Activated CD8-positive, alpha-beta memory T cell treated with anti-CD3 and anti-CD28 coated beads, Interleukin-2, amount 50 U/mL, for 24 hours (primary cell): ENCODE data around the gene INO80C.
"Not testable (repeated sequence)": the region's sequence is repeated elsewhere in the genome, so short reads cannot be mapped to it uniquely, and the experiment has no call there.

ENCODE experiments used
- DNase-seq: peaks from one replicate; pipeline ENCODE4 v3.0.0-alpha.2; 2020; ENCODE audit errors: extremely low read depth

The INO80C gene

GRCh38 chr18:35460736-35461161 lies 37.0 kb downstream of the INO80C start:
- no peak for DNase-seq

GRCh38 chr18:35459997-35460396 lies 37.8 kb downstream of the INO80C start:
- DNase-seq, result no peak

GRCh38 chr18:35458677-35459441 lies 38.9 kb downstream of the INO80C start:
- DNase-seq, result no peak

GRCh38 chr18:35458271-35458670 lies 39.5 kb downstream of the INO80C start:
- DNase-seq, result no peak

- no peak for DNase-seq
These were observed 40.5 kb downstream of the INO80C start for GRCh38 chr18:35457140-35457704.

GRCh38 chr18:35455926-35456763 lies 41.6 kb downstream of the INO80C start:
- no peak for DNase-seq

GRCh38 chr18:35454803-35455202 lies 43.0 kb downstream of the INO80C start:
- DNase-seq, result no peak

- not testable (repeated sequence) for DNase-seq
These were observed 44.7 kb downstream of the INO80C start for GRCh38 chr18:35453065-35453464.

GRCh38 chr18:35451916-35452315 lies 45.8 kb downstream of the INO80C start:
- DNase-seq, result no peak

- DNase-seq, result no peak
These were observed 46.7 kb downstream of the INO80C start for GRCh38 chr18:35451032-35451431.

- DNase-seq, result no peak
These were observed 53.1 kb downstream of the INO80C start for GRCh38 chr18:35444636-35445035.

- DNase-seq, result no peak
These were observed 53.9 kb downstream of the INO80C start for GRCh38 chr18:35443847-35444246.

GRCh38 chr18:35443434-35443833 lies 54.3 kb downstream of the INO80C start:
- DNase-seq, result no peak

- DNase-seq, result no peak
These were observed 55.1 kb downstream of the INO80C start for GRCh38 chr18:35442701-35443100.

- DNase-seq, result no peak
These were observed 55.7 kb downstream of the INO80C start for GRCh38 chr18:35441857-35442595.

- DNase-seq, result no peak
These were observed 59.1 kb downstream of the INO80C start for GRCh38 chr18:35438480-35439234.

GRCh38 chr18:35437836-35438235 lies 59.9 kb downstream of the INO80C start:
- no peak for DNase-seq

GRCh38 chr18:35436076-35436649 lies 61.6 kb downstream of the INO80C start:
- no peak for DNase-seq

GRCh38 chr18:35435401-35435800 lies 62.4 kb downstream of the INO80C start:
- no peak for DNase-seq

- DNase-seq, result no peak
These were observed 65.2 kb downstream of the INO80C start for GRCh38 chr18:35432565-35433001.

- no peak for DNase-seq
These were observed 66.4 kb downstream of the INO80C start for GRCh38 chr18:35431374-35431741.
